H1 (cell line): Measurements from ENCODE around the gene ATP1A1. TPM values are rescaled to one million over a fixed set of nuclear protein-coding genes. Genes with fewer than 3 reads are reported as not detected.

ENCODE experiments used
- BACH1 ChIP-seq: IDR thresholded peaks from 2 replicates; pipeline ENCODE4 v1.6.1; 2012; ENCODE audit warnings: low read length, improper control_type of control experiment
- CHD1 ChIP-seq: IDR thresholded peaks from 2 replicates; pipeline ENCODE4 v1.6.1; 2012; ENCODE audit warnings: low read depth, low read length, improper control_type of control experiment
- CHD7 ChIP-seq: fragments of 300-600 bp; sonication (generic); IDR thresholded peaks from 2 replicates; pipeline ENCODE4 v1.7.1; 2012; ENCODE audit warnings: low read length, moderate library complexity, mild to moderate bottlenecking, inconsistent platforms; ENCODE audit not compliant: insufficient replicate concordance
- HDAC2 ChIP-seq, 2 experiments: fragments of 300-600 bp in 1 of 2; sonication (generic) in 1 of 2; IDR thresholded peaks; 2 replicates each; pipeline ENCODE4 v1.6.1; 2011 to 2012; ENCODE audit warnings: low read depth in 2 of 2, low read length in 2 of 2, mild to moderate bottlenecking in 2 of 2, moderate library complexity in 2 of 2, borderline replicate concordance in 1 of 2, inconsistent platforms in 1 of 2
- JUND ChIP-seq: IDR thresholded peaks from 2 replicates; pipeline ENCODE4 v1.6.1; 2011; ENCODE audit warnings: mild to moderate bottlenecking, improper control_type of control experiment, low read length
- KDM1A ChIP-seq: fragments of 200-600, 300-600 bp; sonication (generic); IDR thresholded peaks from 2 replicates; pipeline ENCODE4 v1.7.1; 2016; ENCODE audit warnings: mild to moderate bottlenecking, low read length, borderline replicate concordance
- KDM5A ChIP-seq: fragments of 200-600 bp; IDR thresholded peaks from 2 replicates; pipeline ENCODE4 v1.7.1; 2012; ENCODE audit warnings: mild to moderate bottlenecking, low read length, inconsistent platforms, mixed read lengths
- PHF8 ChIP-seq: fragments of 200-600 bp; sonication (generic); conservative IDR thresholded peaks from 2 replicates; pipeline ENCODE4 v1.7.1; 2012; ENCODE audit warnings: low read depth, mild to moderate bottlenecking, inconsistent platforms, low read length, moderate library complexity
- RAD21 ChIP-seq, 2 experiments: IDR thresholded peaks in 1 of 2; conservative IDR thresholded peaks in 1 of 2; 2 replicates each; pipeline ENCODE4 v1.6.1; 2011; ENCODE audit warnings: low read depth in 2 of 2, low read length in 2 of 2, improper control_type of control experiment in 1 of 2, inconsistent platforms in 1 of 2, mild to moderate bottlenecking in 1 of 2, moderate library complexity in 1 of 2
- polyA plus RNA-seq, 7 experiments: library from polyadenylated mRNA; depleted of rRNA in 3 of 7; stranded (reverse) in 5 of 7; unstranded in 2 of 7; fragments of >200 nt in 5 of 7; fragments of 200-250 nt in 2 of 7; gene quantifications; 1 replicate in 5 of 7; 2 replicates in 1 of 7; 4 replicates in 1 of 7; pipeline versions ENCODE4 v1.2.1 to v1.2.3, GENCODE V29; 2011 to 2013; ENCODE audit warnings: missing spikeins in 2 of 7, mixed read lengths in 2 of 7
- total RNA-seq: library from RNA; stranded (reverse); fragmentation: NEBNext Ultra II Directional; extraction: Animal tissue kit (Norgen Biotek cat#: 25700); gene quantifications from 2 replicates; pipeline ENCODE4 v1.2.1, GENCODE V29; 2021

The ATP1A1 gene
- total and polyA plus RNA-seq, 2 of the 8 experiments (the other 6 are each of a cell fraction or from before 2014, with no cell fraction given): 222 to 325 TPM

GRCh38 chr1:116388122-116388521, 15.1 kb downstream of the ATP1A1 start (continued):
- TF ChIP-seq CHD7: no peak
- TF ChIP-seq JUND: no peak
- TF ChIP-seq BACH1: no peak
- TF ChIP-seq KDM5A: no peak
- no peak for TF ChIP-seq HDAC2 (IDR thresholded peaks at IDR 0.05; ENCODE audit: borderline replicate concordance in 1 of 2, low read depth in 2 of 2, low read length in 2 of 2)
- TF ChIP-seq RAD21 (IDR thresholded peaks at IDR 0.05 in 1 of 2, conservative IDR thresholded peaks at IDR 0.05 in 1 of 2; ENCODE audit: low read depth in 2 of 2, low read length in 2 of 2): no peak
- TF ChIP-seq KDM1A: no peak
- no peak for TF ChIP-seq PHF8
- no peak for TF ChIP-seq CHD1
- TF ChIP-seq, all 59 proteins: peak for 0
